Liver (tissue), 9 donors: ENCODE data around the gene PKHD1. TPM values are rescaled to one million over a fixed set of nuclear protein-coding genes. Genes with fewer than 3 reads are reported as not detected.

ENCODE experiments used
- DNase-seq: peaks from one replicate; pipeline ENCODE4 v3.0.0-alpha.2; 2017; ENCODE audit warnings: low spot score
- H3K27ac ChIP-seq, 2 donors: one replicate each; pipeline ENCODE4 v1.7.0; 2013; ENCODE audit warnings: inconsistent platforms in 2 of 2, low read length in 2 of 2, control low read depth in 1 of 2, low read depth in 1 of 2, mild to moderate bottlenecking in 1 of 2
- H3K27me3 ChIP-seq, 4 donors: one replicate each; pipeline versions ENCODE4 v1.6.1 to v1.7.0; 2013; ENCODE audit warnings: low read length in 3 of 4, inconsistent platforms in 1 of 4, mild to moderate bottlenecking in 1 of 4, moderate library complexity in 1 of 4; ENCODE audit not compliant: control insufficient read depth in 4 of 4, insufficient read depth in 4 of 4
- H3K36me3 ChIP-seq, 4 donors: one replicate each; pipeline versions ENCODE4 v1.6.1 to v1.7.0; 2013; ENCODE audit warnings: low read length in 3 of 4, mild to moderate bottlenecking in 3 of 4, low read depth in 1 of 4, moderate library complexity in 1 of 4; ENCODE audit not compliant: control insufficient read depth in 4 of 4, insufficient read depth in 3 of 4
- H3K4me1 ChIP-seq, 4 donors: one replicate each; pipeline versions ENCODE4 v1.6.1 to v1.7.0; 2013; ENCODE audit warnings: low read length in 3 of 4, mild to moderate bottlenecking in 3 of 4, moderate library complexity in 1 of 4; ENCODE audit not compliant: control insufficient read depth in 4 of 4, insufficient read depth in 4 of 4
- H3K4me3 ChIP-seq, 3 donors: one replicate each; pipeline versions ENCODE4 v1.6.1 to v1.7.0; 2013; ENCODE audit warnings: low read length in 3 of 3, control low read depth in 1 of 3, low read depth in 1 of 3, mild to moderate bottlenecking in 1 of 3
- H3K9ac ChIP-seq, 2 donors: one replicate each; pipeline ENCODE4 v1.7.0; 2013; ENCODE audit warnings: low read length in 2 of 2, mild to moderate bottlenecking in 2 of 2, moderate library complexity in 2 of 2, control low read depth in 1 of 2, low read depth in 1 of 2
- H3K9me3 ChIP-seq, 4 donors: one replicate each; pipeline versions ENCODE4 v1.6.1 to v1.7.0; 2013; ENCODE audit warnings: low read length in 3 of 4; ENCODE audit not compliant: control insufficient read depth in 4 of 4
- CTCF ChIP-seq: fragments of 150-350 bp; IDR thresholded peaks from 2 replicates; pipeline ENCODE4 v1.5.1; 2017; ENCODE audit warnings: improper control_type of control experiment, low read depth, low read length; ENCODE audit not compliant: missing input control
- EGR1 ChIP-seq, 2 donors: IDR thresholded peaks; 2 replicates each; pipeline ENCODE4 v1.6.1; 2016 to 2018; ENCODE audit warnings: antibody characterized with exemption in 2 of 2, low read depth in 2 of 2
- FOXA1 ChIP-seq: IDR thresholded peaks from 2 replicates; pipeline ENCODE4 v1.6.1; 2016; ENCODE audit warnings: antibody characterized with exemption
- FOXA2 ChIP-seq: IDR thresholded peaks from 2 replicates; pipeline ENCODE4 v1.6.1; 2016; ENCODE audit warnings: antibody characterized with exemption
- GABPA ChIP-seq, 2 donors: IDR thresholded peaks in 1 of 2; conservative IDR thresholded peaks in 1 of 2; 2 replicates each; pipeline ENCODE4 v1.6.1; 2016; ENCODE audit warnings: antibody characterized with exemption in 2 of 2, mild to moderate bottlenecking in 1 of 2, moderate library complexity in 1 of 2
- HNF4A ChIP-seq, 2 donors: conservative IDR thresholded peaks; 2 replicates each; pipeline ENCODE4 v1.6.1; 2016; ENCODE audit warnings: antibody characterized with exemption in 2 of 2, mild to moderate bottlenecking in 2 of 2
- HNF4G ChIP-seq: IDR thresholded peaks from 2 replicates; pipeline ENCODE4 v1.6.1; 2016; ENCODE audit warnings: antibody characterized with exemption
- MAX ChIP-seq: IDR thresholded peaks from 2 replicates; pipeline ENCODE4 v1.6.1; 2016; ENCODE audit warnings: antibody characterized with exemption
- NR2F2 ChIP-seq: IDR thresholded peaks from 2 replicates; pipeline ENCODE4 v1.6.1; 2016; ENCODE audit warnings: antibody characterized with exemption
- RAD21 ChIP-seq, 2 donors: IDR thresholded peaks; 2 replicates each; pipeline ENCODE4 v1.6.1; 2016; ENCODE audit warnings: antibody characterized with exemption in 2 of 2, mild to moderate bottlenecking in 2 of 2
- REST ChIP-seq: IDR thresholded peaks from 2 replicates; pipeline ENCODE4 v1.6.1; 2016; ENCODE audit warnings: antibody characterized with exemption, mild to moderate bottlenecking
- RXRA ChIP-seq, 2 donors: IDR thresholded peaks; 2 replicates each; pipeline ENCODE4 v1.6.1; 2017 to 2018; ENCODE audit warnings: antibody characterized with exemption in 2 of 2, mild to moderate bottlenecking in 1 of 2
- SP1 ChIP-seq: IDR thresholded peaks from 2 replicates; pipeline ENCODE4 v1.6.1; 2018; ENCODE audit warnings: antibody characterized with exemption, mild to moderate bottlenecking
- TAF1 ChIP-seq: conservative IDR thresholded peaks from 2 replicates; pipeline ENCODE4 v1.6.1; 2016; ENCODE audit warnings: antibody characterized with exemption, mild to moderate bottlenecking
- YY1 ChIP-seq: IDR thresholded peaks from 2 replicates; pipeline ENCODE4 v1.6.1; 2016; ENCODE audit warnings: antibody characterized with exemption, mild to moderate bottlenecking
- WGBS: extraction: QIAGEN DNeasy Blood & Tissue Kit; methylation state at CpG from one replicate; pipeline ENCODE4 v1.1.7; 2013; 5-methylcytosine and 5-hydroxymethylcytosine counted together
- polyA plus RNA-seq, 2 donors: library from polyadenylated mRNA; stranded (reverse) in 1 of 2; unstranded in 1 of 2; fragments of 200-250 nt in 1 of 2; fragments of >200 nt in 1 of 2; fragmentation: Nextera tagmentation in 1 of 2; extraction: Ambion mirVana in 1 of 2; gene quantifications; one replicate each; pipeline versions ENCODE4 v1.2.1 to v1.2.3, GENCODE V29; 2013 to 2015
- total RNA-seq, 2 donors: library from RNA; depleted of rRNA; stranded (reverse); fragments of >200 nt; gene quantifications; one replicate each; pipeline ENCODE4 v1.2.3, GENCODE V29; 2014
- TF ChIP-seq, protein P1 (sequence below): IDR thresholded peaks from 2 replicates; pipeline ENCODE4 v1.6.1; 2016; ENCODE audit warnings: antibody characterized with exemption
- donor health status: healthy.
- donor health status: healthy.
- donor health status: healthy.
- donor health status: healthy.
- donor health status: healthy.

PKHD1 gene
- total and polyA plus RNA-seq, 4 donors, result 0.45 to 10.6 (median 3.2) TPM

GRCh38 chr6:51718533-51718932, 368.9 kb downstream of the PKHD1 start:
- WGBS, result 96% methylated on average over 1 of the region's 1 CpG
- no peaks in the 10 kb centered on the region for H3K36me3 ChIP-seq
- H3K4me1 ChIP-seq, result peaks cover 0 to 14% (median 9%) of the 10 kb centered on the region in 4 donors
- TF ChIP-seq TAF1 (no peak), NR2F2 (no peak), FOXA2 (no peak), REST (no peak), EGR1 (IDR thresholded peaks at IDR 0.05; ENCODE audit: low read depth in 2 of 2) (no peak), HNF4G (no peak), CTCF (no peak), MAX (no peak), RXRA (IDR thresholded peaks at IDR 0.05) (no peak), YY1 (no peak), HNF4A (conservative IDR thresholded peaks at IDR 0.05) (no peak), RAD21 (IDR thresholded peaks at IDR 0.05) (no peak), SP1 (no peak)
- TF ChIP-seq, protein P1, sequence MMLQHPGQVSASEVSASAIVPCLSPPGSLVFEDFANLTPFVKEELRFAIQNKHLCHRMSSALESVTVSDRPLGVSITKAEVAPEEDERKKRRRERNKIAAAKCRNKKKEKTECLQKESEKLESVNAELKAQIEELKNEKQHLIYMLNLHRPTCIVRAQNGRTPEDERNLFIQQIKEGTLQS, result no peak
- H3K27ac ChIP-seq, result no peak overlapping the region
- DNase-seq, result no peak
- H3K27me3 ChIP-seq, result no peaks in the 10 kb centered on the region
- no peaks in the 10 kb centered on the region for H3K9me3 ChIP-seq
- H3K4me3 ChIP-seq, result no peak overlapping the region
- H3K9ac ChIP-seq, result no peak overlapping the region

- 86% methylated on average over 1 of the region's 1 CpG for WGBS
- no peak overlapping the region for H3K4me3 ChIP-seq
- no peaks in the 10 kb centered on the region for H3K27me3 ChIP-seq
- no peak overlapping the region for H3K9ac ChIP-seq
- H3K9me3 ChIP-seq, result no peaks in the 10 kb centered on the region
- peaks cover 0 to 14% (median 9%) of the 10 kb centered on the region in 4 donors for H3K4me1 ChIP-seq
- no peaks in the 10 kb centered on the region for H3K36me3 ChIP-seq
- no peak for DNase-seq
- no peak for TF ChIP-seq YY1
- TF ChIP-seq HNF4A (conservative IDR thresholded peaks at IDR 0.05), result no peak
- no peak for TF ChIP-seq FOXA1
- no peak for TF ChIP-seq FOXA2
- no peak for TF ChIP-seq GABPA (IDR thresholded peaks at IDR 0.05 in 1 of 2, conservative IDR thresholded peaks at IDR 0.05 in 1 of 2)
- no peak for TF ChIP-seq RAD21 (IDR thresholded peaks at IDR 0.05)
- TF ChIP-seq CTCF, result no peak
- TF ChIP-seq RXRA (IDR thresholded peaks at IDR 0.05), result no peak
- TF ChIP-seq SP1, result no peak
- no peak for TF ChIP-seq TAF1
- no peak for TF ChIP-seq EGR1 (IDR thresholded peaks at IDR 0.05; ENCODE audit: low read depth in 2 of 2)
- no peak overlapping the region for H3K27ac ChIP-seq
These were observed 369.9 kb downstream of the PKHD1 start for GRCh38 chr6:51717477-51717876.
